ENCODE data around the gene IGSF1. TPM values are rescaled to one million over a fixed set of nuclear protein-coding genes. Genes with fewer than 3 reads are reported as not detected.

Gene IGSF1
- total RNA-seq, 1 experiment from 2014 or later, result not detected

- no TSS peak for BruUV-seq (replicated peaks)
- H3K36me3 Mint-ChIP-seq (ENCODE audit: insufficient read depth, unreplicated experiment), result no peaks in the 10 kb centered on the region
- ChIA-PET POLR2A (no interaction called here), CTCF (interaction anchor here (0.6 to 0.8 kb wide), 3 partner anchors 175 to 1221 kb away, joined by 3 to 8 read pairs (median 3); no protein-coding TSS in a partner anchor)
- no peak for DNase-seq (ENCODE audit: unreplicated experiment)
- H3K27ac Mint-ChIP-seq (ENCODE audit: low read depth, unreplicated experiment), result no peak overlapping the region
- no peaks in the 10 kb centered on the region for H3K4me1 Mint-ChIP-seq (ENCODE audit: insufficient read depth, unreplicated experiment)
- intact Hi-C loops (cut with micrococcal nuclease), result no loop called here
- no peak overlapping the region for H3K4me3 Mint-ChIP-seq (ENCODE audit: unreplicated experiment)
- peaks cover 78% of the 10 kb centered on the region for H3K27me3 Mint-ChIP-seq (ENCODE audit: insufficient read depth, unreplicated experiment)
- H3K9me3 Mint-ChIP-seq (ENCODE audit: unreplicated experiment), result peaks cover 6% of the 10 kb centered on the region
- TF ChIP-seq, protein P1, sequence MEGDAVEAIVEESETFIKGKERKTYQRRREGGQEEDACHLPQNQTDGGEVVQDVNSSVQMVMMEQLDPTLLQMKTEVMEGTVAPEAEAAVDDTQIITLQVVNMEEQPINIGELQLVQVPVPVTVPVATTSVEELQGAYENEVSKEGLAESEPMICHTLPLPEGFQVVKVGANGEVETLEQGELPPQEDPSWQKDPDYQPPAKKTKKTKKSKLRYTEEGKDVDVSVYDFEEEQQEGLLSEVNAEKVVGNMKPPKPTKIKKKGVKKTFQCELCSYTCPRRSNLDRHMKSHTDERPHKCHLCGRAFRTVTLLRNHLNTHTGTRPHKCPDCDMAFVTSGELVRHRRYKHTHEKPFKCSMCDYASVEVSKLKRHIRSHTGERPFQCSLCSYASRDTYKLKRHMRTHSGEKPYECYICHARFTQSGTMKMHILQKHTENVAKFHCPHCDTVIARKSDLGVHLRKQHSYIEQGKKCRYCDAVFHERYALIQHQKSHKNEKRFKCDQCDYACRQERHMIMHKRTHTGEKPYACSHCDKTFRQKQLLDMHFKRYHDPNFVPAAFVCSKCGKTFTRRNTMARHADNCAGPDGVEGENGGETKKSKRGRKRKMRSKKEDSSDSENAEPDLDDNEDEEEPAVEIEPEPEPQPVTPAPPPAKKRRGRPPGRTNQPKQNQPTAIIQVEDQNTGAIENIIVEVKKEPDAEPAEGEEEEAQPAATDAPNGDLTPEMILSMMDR (IDR thresholded peaks at IDR 0.05; ENCODE audit: unreplicated experiment), result no peak
These were observed 41.6 kb upstream of the IGSF1 start for GRCh38 chrX:131330735-131331134.

GRCh38 chrX:131322651-131323050 is 33.5 kb upstream of the IGSF1 start:
- Mint-ChIP-seq H3K36me3 (ENCODE audit: insufficient read depth, unreplicated experiment) (no peaks in the 10 kb centered on the region), H3K4me3 (ENCODE audit: unreplicated experiment) (no peak overlapping the region), H3K4me1 (ENCODE audit: insufficient read depth, unreplicated experiment) (no peaks in the 10 kb centered on the region), H3K27me3 (ENCODE audit: insufficient read depth, unreplicated experiment) (peaks cover 89% of the 10 kb centered on the region), H3K9me3 (ENCODE audit: unreplicated experiment) (no peaks in the 10 kb centered on the region), H3K27ac (ENCODE audit: low read depth, unreplicated experiment) (no peak overlapping the region)
- no TSS peak for BruUV-seq (replicated peaks)
- ChIA-PET POLR2A (no interaction called here), CTCF (no interaction called here)
- DNase-seq (ENCODE audit: unreplicated experiment), result no peak
- TF ChIP-seq, protein P1 (IDR thresholded peaks at IDR 0.05; ENCODE audit: unreplicated experiment), result no peak
- intact Hi-C loops (cut with micrococcal nuclease), result no loop called here

DNA sequence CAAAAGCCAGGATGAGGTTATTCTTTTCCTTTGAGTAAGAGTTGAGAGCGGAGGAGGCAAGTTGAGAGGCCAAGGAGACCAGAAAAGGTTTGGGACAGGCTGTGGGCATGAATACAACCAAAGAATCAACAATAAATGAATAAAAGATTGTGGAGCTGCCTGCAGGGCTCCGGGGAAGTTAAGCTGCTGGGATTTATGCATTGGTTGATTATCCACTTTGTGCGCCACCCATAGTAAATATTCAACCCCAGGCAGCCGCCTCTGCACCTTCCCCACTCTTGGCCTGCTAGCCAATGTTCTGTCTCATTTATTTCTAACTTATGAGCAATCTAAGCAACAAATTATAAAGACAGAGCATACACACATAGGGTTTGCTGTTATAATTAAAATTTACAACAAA is 28.2 kb upstream of the IGSF1 start:
- ChIA-PET POLR2A (no interaction called here), CTCF (no interaction called here)
- no peak for DNase-seq (ENCODE audit: unreplicated experiment)
- no peak overlapping the region for H3K4me3 Mint-ChIP-seq (ENCODE audit: unreplicated experiment)
- no peaks in the 10 kb centered on the region for H3K9me3 Mint-ChIP-seq (ENCODE audit: unreplicated experiment)
- H3K27me3 Mint-ChIP-seq (ENCODE audit: insufficient read depth, unreplicated experiment), result peaks cover 100% of the 10 kb centered on the region
- no peaks in the 10 kb centered on the region for H3K4me1 Mint-ChIP-seq (ENCODE audit: insufficient read depth, unreplicated experiment)
- H3K36me3 Mint-ChIP-seq (ENCODE audit: insufficient read depth, unreplicated experiment), result no peaks in the 10 kb centered on the region
- TF ChIP-seq, protein P1 (IDR thresholded peaks at IDR 0.05; ENCODE audit: unreplicated experiment), result no peak
- BruUV-seq (replicated peaks), result no TSS peak
- no peak overlapping the region for H3K27ac Mint-ChIP-seq (ENCODE audit: low read depth, unreplicated experiment)
- intact Hi-C loops (cut with micrococcal nuclease), result no loop called here

DNA sequence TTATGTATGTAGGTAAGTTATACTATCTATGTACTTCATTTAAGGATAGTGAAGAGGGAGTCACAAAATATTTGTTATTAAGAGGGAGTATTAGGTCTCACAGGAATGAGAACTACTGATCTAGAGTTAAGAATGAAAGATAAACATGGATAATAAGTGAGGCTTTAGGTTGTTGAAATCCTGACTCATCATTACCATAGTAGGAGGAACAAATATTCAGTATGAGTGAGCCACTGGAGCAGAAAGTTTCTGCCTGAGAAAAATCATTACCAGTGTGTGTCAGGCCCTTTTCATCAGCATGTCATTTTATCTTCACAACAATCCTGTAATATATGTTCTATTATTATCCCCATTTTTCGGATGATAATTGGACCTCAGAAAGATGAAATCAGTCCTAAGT is 27.2 kb upstream of the IGSF1 start:
- H3K27ac Mint-ChIP-seq (ENCODE audit: low read depth, unreplicated experiment), result no peak overlapping the region
- intact Hi-C loops (cut with micrococcal nuclease), result no loop called here
- CTCF ChIA-PET, result no interaction called here
- no peak for DNase-seq (ENCODE audit: unreplicated experiment)
- BruUV-seq (replicated peaks), result no TSS peak
- H3K4me3 Mint-ChIP-seq (ENCODE audit: unreplicated experiment), result no peak overlapping the region
- peaks cover 97% of the 10 kb centered on the region for H3K27me3 Mint-ChIP-seq (ENCODE audit: insufficient read depth, unreplicated experiment)
- POLR2A ChIA-PET, result no interaction called here
- no peaks in the 10 kb centered on the region for H3K9me3 Mint-ChIP-seq (ENCODE audit: unreplicated experiment)
- TF ChIP-seq, protein P1 (IDR thresholded peaks at IDR 0.05; ENCODE audit: unreplicated experiment), result no peak
- no peaks in the 10 kb centered on the region for H3K4me1 Mint-ChIP-seq (ENCODE audit: insufficient read depth, unreplicated experiment)
- no peaks in the 10 kb centered on the region for H3K36me3 Mint-ChIP-seq (ENCODE audit: insufficient read depth, unreplicated experiment)

All from MCF 10A (cell line).